Measurements from ENCODE around the gene SUMO3.

GRCh38 chr21:44763451-44764318, 54.2 kb downstream of the SUMO3 start:
- TF ChIP-seq CTCF (IDR thresholded peaks at IDR 0.05): no peak
- TF ChIP-seq POLR2A (IDR thresholded peaks at IDR 0.05): no peak
- no peak for TF ChIP-seq EP300 (IDR thresholded peaks at IDR 0.05; ENCODE audit: low read depth)
- TF ChIP-seq POLR2AphosphoS5 (IDR thresholded peaks at IDR 0.05): no peak
